ENCODE results near the gene TTBK1.

Gene TTBK1

DNA sequence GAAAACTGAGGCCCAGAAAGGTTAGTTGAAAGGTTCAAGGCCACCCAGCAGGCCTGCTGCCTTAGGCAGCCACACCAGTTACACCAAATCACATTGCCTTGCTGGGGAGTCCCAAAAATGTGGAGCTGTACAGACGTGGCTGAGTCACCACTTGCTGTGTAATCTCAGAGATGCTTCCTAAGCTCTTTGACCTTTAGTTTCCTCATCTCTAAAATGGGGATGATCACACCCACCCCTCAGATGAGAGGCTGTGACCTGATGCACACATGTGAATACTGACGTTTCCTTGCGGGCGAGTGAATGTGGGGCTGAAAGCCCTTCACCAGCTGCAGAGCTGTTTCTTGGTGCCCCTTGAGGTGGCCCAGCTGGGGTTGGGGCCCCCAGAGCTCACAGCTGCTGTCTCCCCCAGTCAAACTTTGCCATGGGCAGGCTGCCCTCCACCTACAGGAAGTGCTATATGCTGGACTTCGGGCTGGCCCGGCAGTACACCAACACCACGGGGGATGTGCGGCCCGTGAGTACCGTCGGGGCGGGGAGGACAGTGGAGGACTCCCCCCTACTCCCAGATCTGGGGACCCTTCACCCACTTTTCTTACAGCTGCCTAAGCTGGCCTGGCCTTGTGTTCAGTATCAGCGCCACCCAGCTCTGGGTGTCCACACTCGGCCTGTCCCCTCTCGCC lies 11.0 kb downstream of the TTBK1 start:
- DNase-seq: no peak
- no peak for TF ChIP-seq CTCF (IDR thresholded peaks at IDR 0.05; ENCODE audit: low read depth, low read length)

GRCh38 chr6:43254846-43255245 lies 11.6 kb downstream of the TTBK1 start:
- TF ChIP-seq CTCF (IDR thresholded peaks at IDR 0.05; ENCODE audit: low read depth, low read length): no peak
- H3K4me3 ChIP-seq (ENCODE audit: low read depth, low read length): no peak overlapping the region
- H3K9me3 ChIP-seq: no peaks in the 10 kb centered on the region
- peaks cover 9% of the 10 kb centered on the region; the same call in 1 of the 2 replicates for H3K4me1 ChIP-seq
- no peaks in the 10 kb centered on the region for H3K36me3 ChIP-seq
- H3K27me3 ChIP-seq: no peaks in the 10 kb centered on the region
- no peak for DNase-seq

More for the DNA sequence above, 11.0 kb downstream of the TTBK1 start:
- Histone ChIP-seq H3K27me3 (no peaks in the 10 kb centered on the region), H3K9me3 (no peaks in the 10 kb centered on the region), H3K4me3 (ENCODE audit: low read depth, low read length) (no peak overlapping the region), H3K36me3 (no peaks in the 10 kb centered on the region), H3K4me1 (peaks cover 9% of the 10 kb centered on the region; the same call in 1 of the 2 replicates)

GRCh38 chr6:43255408-43256054 lies 12.2 kb downstream of the TTBK1 start:
- no peaks in the 10 kb centered on the region for H3K36me3 ChIP-seq
- no peak for TF ChIP-seq CTCF (IDR thresholded peaks at IDR 0.05; ENCODE audit: low read depth, low read length)
- H3K9me3 ChIP-seq: no peaks in the 10 kb centered on the region
- H3K4me1 ChIP-seq: peaks cover 9% of the 10 kb centered on the region; the same call in 1 of the 2 replicates
- DNase-seq: no peak
- no peaks in the 10 kb centered on the region for H3K27me3 ChIP-seq
- H3K4me3 ChIP-seq (ENCODE audit: low read depth, low read length): no peak overlapping the region

GRCh38 chr6:43256670-43257366 lies 13.5 kb downstream of the TTBK1 start:
- H3K4me1 ChIP-seq: peaks cover 5% of the 10 kb centered on the region; the same call in 1 of the 2 replicates
- TF ChIP-seq CTCF (IDR thresholded peaks at IDR 0.05; ENCODE audit: low read depth, low read length): no peak
- no peaks in the 10 kb centered on the region for H3K27me3 ChIP-seq
- no peak overlapping the region for H3K4me3 ChIP-seq (ENCODE audit: low read depth, low read length)
- H3K36me3 ChIP-seq: no peaks in the 10 kb centered on the region
- no peaks in the 10 kb centered on the region for H3K9me3 ChIP-seq
- DNase-seq: no peak

DNA sequence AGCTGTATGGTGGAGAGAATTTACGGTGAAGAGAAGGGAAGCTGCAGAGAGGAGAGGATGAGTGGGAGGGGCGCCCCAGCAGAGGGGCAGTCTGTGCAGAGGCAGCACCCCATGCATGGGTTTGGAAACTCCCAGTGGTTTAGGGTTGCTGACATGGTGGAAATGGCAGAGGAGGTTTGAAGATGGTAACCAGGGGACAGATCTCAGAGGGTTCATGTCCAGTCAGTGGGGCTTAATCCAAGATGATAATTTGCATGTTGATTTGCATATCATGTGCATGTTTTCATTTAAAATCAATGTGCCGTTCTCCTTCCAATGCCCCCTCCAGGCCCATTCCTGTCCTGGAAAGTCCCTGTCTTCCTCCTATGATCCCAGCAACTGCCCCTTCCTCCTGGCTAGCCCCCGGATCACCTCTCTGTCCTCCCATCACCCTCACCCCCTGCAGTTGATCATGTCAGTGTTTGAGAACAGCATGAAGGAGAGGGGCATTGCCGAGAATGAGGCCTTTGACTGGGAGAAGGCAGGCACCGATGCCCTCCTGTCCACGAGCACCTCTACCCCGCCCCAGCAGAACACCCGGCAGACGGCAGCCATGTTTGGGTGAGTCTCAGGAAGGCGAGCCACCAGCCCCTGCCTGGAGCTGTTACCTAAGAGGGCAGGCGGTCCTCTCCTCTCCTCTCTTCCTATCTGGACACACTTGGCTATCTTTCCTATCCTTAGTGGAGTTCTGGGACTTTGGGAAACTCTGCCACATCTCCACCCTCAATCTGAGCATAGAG lies 14.3 kb downstream of the TTBK1 start:
- Histone ChIP-seq H3K36me3 (no peaks in the 10 kb centered on the region), H3K4me3 (ENCODE audit: low read depth, low read length) (no peak overlapping the region), H3K4me1 (no peaks in the 10 kb centered on the region), H3K9me3 (no peaks in the 10 kb centered on the region), H3K27me3 (no peaks in the 10 kb centered on the region)
- TF ChIP-seq CTCF (IDR thresholded peaks at IDR 0.05; ENCODE audit: low read depth, low read length): no peak
- no peak for DNase-seq

Data from BE2C (cell line).